H7 (cell line): ENCODE data around the gene DNTTIP2. TPM values are rescaled to one million over a fixed set of nuclear protein-coding genes. Genes with fewer than 3 reads are reported as not detected.
"Not testable (repeated sequence)": the region's sequence is repeated elsewhere in the genome, so short reads cannot be mapped to it uniquely, and the experiment has no call there.

ENCODE experiments used
- DNase-seq: peaks from one replicate; pipeline ENCODE4 v3.0.0; 2012
- H3K27me3 ChIP-seq: 2 replicates; pipeline ENCODE4 v1.6.0; 2011; ENCODE audit warnings: mild to moderate bottlenecking, low read length; ENCODE audit not compliant: control insufficient read depth, insufficient read depth
- H3K36me3 ChIP-seq: replicated peaks from 2 replicates; pipeline ENCODE4 v1.5.1; 2011; ENCODE audit warnings: low read length; ENCODE audit not compliant: control insufficient read depth, insufficient read depth
- H3K4me3 ChIP-seq: 2 replicates; pipeline ENCODE4 v1.5.1; 2011; ENCODE audit warnings: low read depth, mild to moderate bottlenecking, control low read depth, low read length, moderate library complexity; ENCODE audit not compliant: insufficient read depth
- total RNA-seq: library from RNA; depleted of rRNA; stranded (reverse); fragments of >200 nt; shearing (Covaris generic); gene quantifications from 2 replicates; pipeline ENCODE4 v1.2.3, GENCODE V29; 2014

DNTTIP2 gene
- total RNA-seq, 1 experiment from 2014 or later, result 45.9 TPM

DNA sequence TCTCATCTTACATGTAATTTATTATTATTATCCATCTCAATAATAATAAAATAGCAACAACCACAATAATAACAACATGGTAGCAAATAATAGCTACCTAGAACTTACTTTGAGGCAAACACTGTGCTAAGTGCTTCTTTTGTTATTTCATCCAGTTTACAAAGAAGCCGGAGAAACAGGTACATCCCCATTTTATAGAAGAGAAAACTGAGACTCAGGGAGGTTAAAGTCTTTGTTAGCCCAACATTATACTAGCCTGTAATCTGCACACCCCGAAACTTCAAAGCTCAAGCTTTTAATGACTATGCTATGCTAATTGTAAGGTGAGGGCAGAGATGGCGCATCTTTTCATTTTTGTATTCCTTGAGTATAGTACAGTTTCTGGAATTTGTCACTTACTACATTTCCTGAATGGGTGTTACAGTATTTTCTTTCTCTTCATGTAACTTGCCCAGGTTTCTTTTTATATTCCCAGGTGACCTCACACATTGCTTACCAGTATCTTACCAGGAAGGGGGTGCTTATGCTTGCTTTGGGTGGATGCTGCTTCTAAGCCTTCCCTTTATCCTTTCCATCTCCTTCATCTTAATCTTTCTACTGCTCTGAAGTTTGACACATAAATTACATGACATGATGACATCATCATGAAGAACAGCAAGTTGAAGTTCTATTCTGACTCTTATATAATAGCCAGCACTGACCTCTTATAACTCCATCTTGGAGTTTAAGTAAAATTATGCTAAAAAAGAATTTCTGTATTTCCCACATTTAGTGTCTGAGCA is 21.9 kb upstream of the DNTTIP2 start:
- H3K36me3 ChIP-seq, result no peaks in the 10 kb centered on the region
- H3K4me3 ChIP-seq, result no peak overlapping the region
- H3K27me3 ChIP-seq, result no peaks in the 10 kb centered on the region
- DNase-seq, result no peak

DNA sequence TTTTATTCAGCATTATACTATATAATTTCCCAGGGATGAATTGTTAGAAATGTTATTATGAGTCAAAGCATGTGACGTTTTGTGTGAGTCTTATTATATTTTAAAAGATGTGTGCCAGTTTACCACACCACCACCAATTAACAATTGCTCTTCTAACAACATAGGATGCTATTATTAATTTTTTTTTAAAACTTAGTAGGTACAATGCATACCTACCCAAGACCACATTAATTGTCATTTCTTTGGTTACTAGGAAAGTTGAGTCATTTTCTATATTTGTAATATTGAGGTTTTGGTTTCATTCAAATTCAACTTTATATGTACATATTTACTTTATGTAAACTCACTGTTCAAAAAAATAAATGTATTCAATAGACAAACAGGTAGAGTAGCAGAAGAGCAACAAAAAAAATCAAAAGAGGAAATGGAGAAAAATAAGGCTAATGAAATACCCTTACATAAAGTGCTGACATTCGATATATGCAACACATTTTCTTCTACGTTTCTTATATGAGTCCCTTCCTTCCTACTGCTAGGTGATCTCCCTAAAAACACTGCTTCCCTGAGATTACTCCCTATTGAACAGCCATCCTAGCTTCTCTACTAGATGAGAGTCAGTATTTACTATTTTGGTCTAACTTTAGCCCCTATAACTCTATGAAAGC is 20.7 kb upstream of the DNTTIP2 start:
- Histone ChIP-seq H3K27me3 (no peaks in the 10 kb centered on the region), H3K4me3 (no peak overlapping the region), H3K36me3 (no peaks in the 10 kb centered on the region)
- DNase-seq, result no peak

DNA sequence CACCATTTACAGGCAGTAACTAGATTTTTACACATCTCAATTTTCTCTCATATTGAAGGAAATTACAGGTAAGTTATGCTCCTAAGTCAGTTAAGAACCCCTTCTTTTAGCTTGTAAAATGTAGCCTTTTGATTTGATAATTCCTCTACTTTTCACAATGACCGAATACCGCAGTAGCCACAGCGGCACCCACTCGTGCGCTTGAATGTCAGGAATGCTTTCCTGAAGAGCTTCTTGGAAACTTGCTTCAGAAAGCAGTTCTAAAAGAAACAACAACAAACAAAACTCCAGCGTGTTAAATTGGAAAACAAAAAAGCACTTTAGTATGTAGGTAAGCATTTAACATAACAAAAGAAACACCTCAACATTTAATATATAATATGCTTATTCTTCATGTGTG is 9.9 kb upstream of the DNTTIP2 start:
- Histone ChIP-seq H3K4me3 (no peak overlapping the region), H3K36me3 (no peaks in the 10 kb centered on the region), H3K27me3 (no peaks in the 10 kb centered on the region)
- DNase-seq, result no peak

DNA sequence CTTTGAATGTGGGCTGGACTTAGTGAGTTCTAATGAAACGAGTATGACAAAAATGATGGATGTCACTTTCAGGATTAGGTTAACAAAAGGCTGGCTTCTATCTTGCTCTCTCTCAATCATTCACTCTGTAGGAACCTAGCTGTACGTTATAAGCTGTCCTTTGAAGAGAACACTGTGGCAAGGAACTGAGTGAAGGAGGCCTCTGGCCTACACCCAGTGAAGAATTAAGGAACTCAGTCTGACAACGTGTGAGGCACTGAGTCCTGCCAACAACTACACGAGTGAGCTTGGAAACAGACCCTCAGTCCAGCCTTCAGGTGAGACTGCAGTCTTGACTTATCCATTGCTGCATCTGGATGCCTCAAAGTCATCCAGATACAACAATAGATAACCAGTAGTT is 3.3 kb upstream of the DNTTIP2 start:
- Histone ChIP-seq H3K36me3 (peaks cover 5% of the 10 kb centered on the region), H3K27me3 (no peaks in the 10 kb centered on the region), H3K4me3 (no peak overlapping the region)
- DNase-seq, result no peak

DNA sequence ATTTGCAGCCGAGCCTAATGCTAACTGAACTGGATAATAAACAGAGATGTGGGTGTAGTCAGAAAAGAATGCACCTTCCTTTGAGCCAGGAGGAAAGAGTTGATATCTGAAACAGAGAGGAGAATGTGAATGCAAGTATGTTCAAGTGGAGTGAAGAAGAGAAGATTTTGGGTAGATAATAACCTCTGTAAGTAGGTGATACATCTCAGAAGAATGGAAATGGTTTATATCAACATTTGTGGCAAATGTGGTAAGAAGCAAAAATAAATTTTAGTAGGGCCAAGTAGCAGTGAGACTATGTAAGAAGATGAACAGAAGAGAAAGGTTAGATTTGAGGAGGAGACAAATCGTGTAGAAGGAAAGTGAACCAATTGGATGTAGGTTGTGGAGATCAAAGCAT is 1.7 kb upstream of the DNTTIP2 start:
- DNase-seq, result no peak
- H3K27me3 ChIP-seq, result no peaks in the 10 kb centered on the region

DNA sequence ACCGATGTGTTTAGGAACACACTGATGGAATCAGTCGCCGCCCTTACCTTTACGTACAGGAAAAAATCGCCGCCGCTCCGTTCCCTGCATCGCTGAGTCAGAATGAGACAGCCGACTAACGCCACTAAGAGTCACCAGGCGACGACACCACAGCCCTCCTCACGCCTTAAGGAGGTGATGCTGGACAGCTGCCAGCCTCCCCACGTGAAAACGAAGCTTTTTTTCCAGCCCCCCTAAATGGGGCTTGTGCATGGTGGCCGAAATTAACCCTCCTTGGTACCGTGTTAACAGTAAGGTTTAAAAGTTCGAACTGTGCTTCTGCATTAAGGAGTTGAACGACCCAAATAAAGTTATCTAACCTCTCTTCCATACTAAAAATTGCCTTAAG is 511 bp downstream of the DNTTIP2 start:
- H3K27me3 ChIP-seq, result no peaks in the 10 kb centered on the region
- DNase-seq, result peak; percentile 16

More for the DNA sequence above, 1.7 kb upstream of the DNTTIP2 start:
- Histone ChIP-seq H3K4me3 (no peak overlapping the region), H3K36me3 (peaks cover 14% of the 10 kb centered on the region)

DNA sequence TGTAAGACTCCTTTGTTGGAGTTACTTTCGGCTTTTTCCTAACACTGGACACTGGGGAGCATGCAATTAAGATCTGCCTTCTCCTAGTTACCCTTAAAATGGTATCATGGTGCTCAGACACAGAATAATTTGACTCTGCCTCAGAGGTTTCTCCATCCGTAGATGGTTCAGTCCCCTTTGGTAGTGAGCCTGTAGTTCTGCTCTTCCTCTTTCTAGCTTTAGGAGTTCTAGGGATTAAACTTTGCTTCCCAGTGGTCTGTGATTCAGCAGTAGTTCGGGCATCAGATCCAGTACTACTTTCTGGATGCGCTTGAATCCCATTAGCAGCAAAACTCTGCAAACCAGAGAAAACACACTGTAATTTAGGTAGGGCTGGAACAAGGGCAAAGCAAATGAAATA is 1.5 kb downstream of the DNTTIP2 start:
- DNase-seq, result no peak
- peaks cover 25% of the 10 kb centered on the region for H3K36me3 ChIP-seq
- H3K4me3 ChIP-seq, result no peak overlapping the region
- no peaks in the 10 kb centered on the region for H3K27me3 ChIP-seq

More for the DNA sequence above, 511 bp downstream of the DNTTIP2 start:
- Histone ChIP-seq H3K4me3 (peak overlapping the region; percentile 92), H3K36me3 (peaks cover 20% of the 10 kb centered on the region)

DNA sequence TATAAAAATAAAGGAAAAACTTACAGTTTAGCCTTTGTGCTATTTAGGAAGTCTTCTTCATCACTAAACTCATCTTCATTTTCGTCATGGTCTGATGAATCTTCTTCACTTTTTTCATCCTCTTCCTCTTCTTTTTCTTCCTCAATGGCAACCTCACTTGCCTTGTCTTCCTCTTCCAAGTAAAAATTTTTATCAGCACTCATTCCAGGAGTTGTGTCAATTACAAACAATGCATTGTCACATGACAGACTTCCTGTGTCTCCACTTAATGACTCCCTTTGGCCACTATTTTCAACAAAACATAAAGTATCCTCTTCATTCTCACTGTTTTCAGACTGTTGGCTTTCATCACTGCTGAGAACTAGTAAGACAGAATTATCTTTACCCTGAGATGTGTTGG is 2.8 kb downstream of the DNTTIP2 start:
- Histone ChIP-seq H3K27me3 (no peaks in the 10 kb centered on the region), H3K4me3 (no peak overlapping the region), H3K36me3 (peaks cover 33% of the 10 kb centered on the region)
- no peak for DNase-seq

DNA sequence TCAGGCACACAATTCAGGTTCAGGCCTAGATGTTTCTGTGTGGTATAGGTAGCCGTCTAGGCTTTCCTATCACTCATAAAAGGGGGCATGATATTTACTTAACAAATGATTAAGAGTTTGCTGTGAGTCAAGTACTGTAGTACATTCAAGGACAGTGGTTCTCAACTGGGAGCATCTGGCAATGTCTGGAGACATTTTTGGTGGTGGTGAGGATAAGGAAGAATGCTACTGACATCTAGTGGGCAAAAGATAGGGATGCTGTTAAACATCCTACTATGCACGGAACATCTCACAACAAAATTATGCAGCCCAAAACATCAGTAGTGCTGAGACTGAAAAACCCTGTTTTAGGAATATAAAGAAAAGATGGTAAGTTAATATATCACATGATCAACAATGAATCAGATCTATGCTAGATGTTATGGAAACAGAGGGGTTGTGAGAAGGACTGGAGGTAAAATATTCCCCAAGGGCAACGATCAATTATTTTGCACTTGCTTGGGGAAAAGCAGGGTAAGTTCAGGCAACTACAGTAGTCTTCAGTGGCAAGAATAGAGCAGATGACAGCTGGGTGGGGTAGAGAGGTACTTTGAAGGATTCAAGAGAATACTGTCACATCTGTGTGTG is 4.9 kb downstream of the DNTTIP2 start:
- Histone ChIP-seq H3K27me3 (no peaks in the 10 kb centered on the region), H3K36me3 (peaks cover 43% of the 10 kb centered on the region), H3K4me3 (no peak overlapping the region)
- peak; percentile 30 for DNase-seq

DNA sequence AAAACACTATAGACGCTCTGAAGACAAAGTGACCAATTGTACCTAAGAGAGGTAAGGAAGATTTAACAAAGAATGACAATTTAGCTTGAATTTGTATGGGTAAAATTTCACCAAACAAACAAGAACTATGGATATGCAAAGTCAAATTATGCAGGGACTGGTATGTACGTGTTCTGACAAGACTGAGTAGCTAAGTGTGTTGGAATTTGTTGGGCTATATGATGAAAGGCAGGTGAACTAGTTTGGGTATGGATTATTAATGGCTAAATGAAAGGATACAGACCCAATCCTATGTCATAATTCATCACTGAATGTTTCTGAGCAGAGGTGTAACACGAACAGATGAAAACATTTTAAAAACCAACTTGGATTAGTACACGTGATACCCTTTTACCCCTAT is 7.6 kb downstream of the DNTTIP2 start:
- Histone ChIP-seq H3K36me3 (peaks cover 32% of the 10 kb centered on the region), H3K4me3 (no peak overlapping the region)
- no peak for DNase-seq

DNA sequence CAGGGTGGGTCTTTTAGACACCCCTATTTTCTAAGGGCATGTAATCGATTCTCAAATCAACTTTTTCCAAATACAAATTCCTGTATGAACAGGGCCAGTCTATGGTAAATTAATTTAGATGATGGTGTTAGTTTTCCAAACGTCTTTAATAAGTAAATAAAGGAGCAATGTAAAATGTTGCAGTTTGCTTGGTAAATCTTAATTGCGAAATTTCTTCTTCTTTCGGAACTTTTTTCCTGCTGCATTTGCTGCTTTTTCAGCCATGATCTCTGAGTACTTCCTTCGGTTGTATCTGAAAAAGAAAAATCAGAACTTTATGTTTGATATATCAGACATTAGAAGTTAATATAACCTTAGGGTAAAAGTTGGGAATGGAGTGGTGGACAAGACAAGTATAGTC is 9.4 kb downstream of the DNTTIP2 start:
- Histone ChIP-seq H3K27me3 (no peaks in the 10 kb centered on the region), H3K4me3 (no peak overlapping the region), H3K36me3 (peaks cover 30% of the 10 kb centered on the region)
- DNase-seq, result no peak

More for the DNA sequence above, 7.6 kb downstream of the DNTTIP2 start:
- no peaks in the 10 kb centered on the region for H3K27me3 ChIP-seq

DNA sequence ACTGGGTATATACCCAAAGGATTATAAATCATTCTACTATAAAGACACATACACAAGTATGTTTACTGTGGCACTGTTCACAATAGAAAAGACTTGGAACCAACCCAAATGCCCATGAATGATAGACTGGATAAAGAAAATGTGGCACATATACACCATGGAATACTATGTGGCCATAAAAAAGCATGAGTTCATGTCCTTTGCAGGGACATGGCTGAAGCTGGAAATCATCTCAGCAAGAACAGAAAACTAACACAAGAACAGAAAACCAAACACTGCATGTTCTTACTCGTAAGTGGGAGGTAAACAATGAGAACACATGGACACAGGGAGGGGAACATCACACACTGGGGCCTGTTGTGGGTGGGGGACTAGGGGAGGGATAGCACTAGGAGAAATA is 10.5 kb downstream of the DNTTIP2 start:
- H3K4me3 ChIP-seq, H3K27me3 ChIP-seq, DNase-seq: not testable (repeated sequence)
- peaks cover 26% of the 10 kb centered on the region for H3K36me3 ChIP-seq

DNA sequence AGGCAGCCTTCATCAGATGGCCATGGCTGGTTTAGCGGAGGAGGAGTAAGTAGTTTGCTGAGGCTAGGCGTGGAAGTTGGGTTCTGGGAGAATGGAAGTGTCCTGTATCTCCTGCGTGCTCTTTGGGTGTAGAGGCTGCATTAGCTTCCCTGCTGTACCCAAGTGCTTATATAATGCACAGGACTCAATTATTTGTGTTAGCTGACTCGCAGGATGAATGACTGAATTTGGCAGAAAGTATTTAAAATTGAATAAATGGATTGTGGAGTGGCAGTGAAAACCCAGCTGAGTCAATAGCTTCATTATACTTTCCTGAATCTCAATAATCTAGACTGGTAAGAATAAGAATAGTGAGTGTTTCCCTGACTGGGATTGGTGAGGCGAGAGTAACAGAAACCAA is 13.8 kb downstream of the DNTTIP2 start:
- DNase-seq, result no peak
- Histone ChIP-seq H3K36me3 (peaks cover 7% of the 10 kb centered on the region), H3K27me3 (no peaks in the 10 kb centered on the region), H3K4me3 (no peak overlapping the region)

DNA sequence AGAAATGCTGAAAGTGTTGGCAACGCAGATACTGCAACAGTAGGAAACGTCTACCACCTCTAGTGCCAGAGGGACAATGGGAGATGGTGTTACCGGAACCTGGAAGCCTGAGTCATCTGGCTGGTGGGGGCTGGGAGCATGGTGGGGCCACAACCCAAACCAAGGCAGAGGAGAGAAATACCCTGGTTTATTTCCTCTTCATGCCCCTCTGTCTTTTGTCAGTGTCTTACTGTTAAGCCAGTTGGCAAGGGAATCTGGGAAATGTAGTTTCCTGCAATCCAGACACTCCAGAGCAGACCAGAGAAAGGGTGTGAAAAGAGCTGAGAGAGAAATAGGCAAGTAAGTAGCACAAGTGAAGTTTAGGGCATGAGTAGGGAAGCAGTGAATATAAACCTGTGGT is 14.8 kb downstream of the DNTTIP2 start:
- H3K27me3 ChIP-seq, result no peaks in the 10 kb centered on the region
- no peak for DNase-seq
- no peak overlapping the region for H3K4me3 ChIP-seq
- peaks cover 3% of the 10 kb centered on the region; the same call in 1 of the 2 replicates for H3K36me3 ChIP-seq

DNA sequence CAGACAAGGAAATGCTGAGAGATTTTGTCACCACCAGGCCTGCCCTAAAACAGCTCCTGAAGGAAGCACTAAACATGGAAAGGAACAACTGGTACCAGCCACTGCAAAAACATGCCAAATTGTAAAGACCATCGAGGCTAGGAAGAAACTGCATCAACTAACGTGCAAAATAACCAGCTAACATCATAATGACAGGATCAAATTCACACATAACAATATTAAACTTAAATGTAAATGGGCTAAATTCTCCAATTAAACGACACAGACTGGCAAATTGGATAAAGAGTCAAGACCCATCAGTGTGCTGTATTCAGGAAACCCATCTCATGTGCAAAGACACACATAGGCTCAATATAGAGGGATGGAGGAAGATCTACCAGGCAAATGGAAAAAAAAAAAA is 21.4 kb downstream of the DNTTIP2 start:
- not testable (repeated sequence) for DNase-seq, H3K27me3 ChIP-seq

More for the DNA sequence above, 21.4 kb downstream of the DNTTIP2 start:
- not testable (repeated sequence) for H3K36me3 ChIP-seq, H3K4me3 ChIP-seq
